B cell (primary cell): ENCODE results near the gene OR6C3.

ENCODE experiments used
- CTCF ChIP-seq: fragments of 200-600 bp; IDR thresholded peaks from one replicate; pipeline ENCODE4 v1.8.0; 2022; ENCODE audit warnings: antibody characterized with exemption, mild to moderate bottlenecking
- EZH2 ChIP-seq: IDR thresholded peaks from 2 replicates; pipeline ENCODE4 v1.6.1; 2012; ENCODE audit warnings: borderline replicate concordance, low read depth, mild to moderate bottlenecking, moderate library complexity, low read length; ENCODE audit not compliant: insufficient read depth, poor library complexity, severe bottlenecking

DNA sequence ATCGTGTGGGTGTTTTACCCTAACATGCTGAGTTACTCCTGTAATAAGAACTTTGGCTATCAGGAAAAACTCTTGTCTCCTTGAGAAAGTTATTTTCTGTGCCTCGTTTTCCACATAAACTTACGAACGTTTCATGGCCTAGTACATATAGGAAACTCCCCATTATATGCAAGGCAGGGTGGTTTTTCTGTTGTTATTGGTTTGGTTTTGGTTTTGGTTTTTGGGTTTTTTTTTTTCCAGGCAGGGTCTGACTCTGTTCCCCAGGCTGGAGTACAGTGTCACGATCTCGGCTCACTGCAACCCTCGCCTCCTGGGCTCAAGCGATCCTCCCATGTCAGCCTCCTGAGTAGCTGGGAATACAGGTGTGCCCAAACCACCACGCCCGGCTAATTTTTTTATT is 5.5 kb downstream of the OR6C3 start:
- no peak for TF ChIP-seq CTCF
- no peak for TF ChIP-seq EZH2
